K562 treated with DMSO at 1 percent for 4 hours (cell line): Measurements from ENCODE around the gene FCGBP. TPM values are rescaled to one million over a fixed set of nuclear protein-coding genes. Genes with fewer than 3 reads are reported as not detected.

Experiments used
- total RNA-seq: library from RNA; unstranded; fragments of 300-600 nt; gene quantifications from 2 replicates; pipeline ENCODE4 v1.2.3, GENCODE V29; 2022; ENCODE audit not compliant: insufficient read depth

FCGBP gene
- 0.34 TPM in 1 of 2 replicates, not detected in the other for total RNA-seq

DNA sequence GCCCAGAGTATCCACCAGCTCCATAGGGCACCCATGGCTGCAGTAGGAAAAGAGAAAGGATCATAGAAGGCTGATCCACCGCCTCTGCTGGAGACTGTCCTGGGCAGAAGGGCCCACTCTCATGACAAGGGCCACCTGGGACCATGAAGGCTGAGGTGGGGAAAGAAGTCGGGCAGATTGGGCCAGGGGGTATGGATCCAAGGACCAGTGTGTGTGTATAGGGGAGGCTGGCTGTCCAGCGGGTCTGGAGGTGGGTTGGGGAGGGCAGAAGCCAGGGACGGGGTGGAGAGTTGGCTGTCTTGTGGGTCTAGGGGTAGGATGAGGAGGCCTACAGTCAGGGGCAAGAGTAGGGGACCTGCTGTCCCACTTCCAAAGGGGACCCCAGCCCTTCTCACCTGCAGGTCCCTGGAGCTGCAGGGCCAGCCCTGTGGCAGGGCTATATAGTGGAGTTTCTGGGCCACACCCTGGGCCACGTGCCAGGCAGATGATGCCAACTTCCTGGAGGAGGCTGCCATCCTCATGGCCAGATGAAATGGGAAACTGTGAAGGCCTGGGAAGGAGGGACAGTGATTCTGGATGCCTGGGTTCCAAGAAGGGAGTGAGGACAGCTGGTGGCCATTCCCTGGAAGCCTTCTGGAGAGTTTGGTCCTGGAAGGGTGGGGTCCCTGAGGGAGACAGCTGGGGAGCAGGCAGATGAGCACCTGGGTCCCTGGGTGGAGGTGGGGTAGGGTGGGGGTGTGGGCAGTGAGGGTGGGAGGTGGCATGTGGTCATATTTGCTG lies at the start of gene FCGBP:
Gene FCGBP (minus strand): TSS at position 51 of the 780 bp plus-strand sequence.

DNA sequence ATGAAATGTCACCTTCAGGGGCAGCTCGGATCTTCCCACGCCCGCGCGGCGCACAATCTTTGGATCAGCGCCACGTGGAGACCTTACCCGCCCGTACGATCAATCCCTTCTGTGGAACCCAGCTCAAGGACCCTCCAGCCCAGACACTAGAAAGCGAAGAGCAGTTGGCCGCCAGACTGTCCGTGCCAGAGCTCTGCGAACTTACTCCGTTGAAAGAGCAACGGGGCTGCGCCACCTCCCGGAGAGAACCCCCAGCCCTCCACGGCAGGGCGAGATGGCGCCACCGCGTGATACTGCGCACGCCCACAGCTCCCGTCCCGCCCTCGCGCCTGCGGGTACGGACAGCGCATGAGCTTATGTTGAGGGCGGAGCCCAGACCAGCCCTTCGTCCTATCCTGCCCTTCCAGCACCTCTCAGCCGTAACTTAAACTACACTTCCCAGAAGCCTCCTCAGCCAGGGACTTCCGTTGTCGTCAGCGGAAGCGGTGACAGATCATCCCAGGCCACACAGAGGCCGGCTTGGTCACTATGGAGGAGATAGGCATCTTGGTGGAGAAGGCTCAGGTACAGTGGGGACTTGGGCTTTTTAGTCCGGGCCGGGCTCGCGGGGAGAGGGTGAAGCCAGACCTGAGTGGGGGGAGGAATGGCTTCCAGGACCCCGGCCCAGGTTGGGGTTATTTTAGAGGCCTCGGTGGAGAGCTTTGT lies 36.4 kb upstream of the FCGBP start, which contains the start of gene PSMC4:
Gene PSMC4 (plus strand): TSS at position 491 of the 705 bp plus-strand sequence. CDS start 38 bp downstream, at position 529.

Other genes with a start within 250 kb of the FCGBP start
- gene LGALS14, start 230.2 kb downstream of the FCGBP start, total RNA-seq, result not detected in 2 replicates
- not detected in 2 replicates for gene CLC, start 196.6 kb downstream of the FCGBP start, total RNA-seq
- not detected in 2 replicates for gene LEUTX, start 155.8 kb downstream of the FCGBP start, total RNA-seq
- gene DYRK1B, start 100.5 kb downstream of the FCGBP start, total RNA-seq, result 5.6 and 7.8 TPM in 2 replicates
- 409 and 504 TPM in 2 replicates for gene FBL, start 88.3 kb downstream of the FCGBP start, total RNA-seq
- 172 and 181 TPM in 2 replicates for gene PSMC4, start 36.5 kb upstream of the FCGBP start, total RNA-seq
- 0.53 and 0.58 TPM in 2 replicates for gene ZNF546, start 62.4 kb upstream of the FCGBP start, total RNA-seq
- gene ZNF780B, start 121.6 kb upstream of the FCGBP start, total RNA-seq, result 3.5 and 5.3 TPM in 2 replicates
- 3.5 and 12.2 TPM in 2 replicates for gene ZNF780A, start 156.3 kb upstream of the FCGBP start, total RNA-seq